Stomach (tissue), 4 donors: ENCODE results near the gene RSRC2.

Source experiments
- CTCF ChIP-seq, 7 experiments: fragments of 450-650 bp in 4 of 7; fragments of 200-600 bp in 3 of 7; sonication (generic) in 3 of 7; IDR thresholded peaks; one replicate each; pipeline ENCODE4 v1.5.1; 2016 to 2019; ENCODE audit warnings: antibody characterized with exemption in 7 of 7, control low read depth in 2 of 7, mild to moderate bottlenecking in 1 of 7
- EP300 ChIP-seq: sonication (generic); formaldehyde crosslinking; IDR thresholded peaks from one replicate; pipeline ENCODE4 v1.6.1; 2017; ENCODE audit warnings: antibody characterized with exemption
- POLR2A ChIP-seq, 4 donors: fragments of 450-650 bp; IDR thresholded peaks; one replicate each; pipeline ENCODE4 v1.6.1; 2016; ENCODE audit warnings: antibody characterized with exemption in 4 of 4, control low read depth in 2 of 4, mild to moderate bottlenecking in 1 of 4, moderate library complexity in 1 of 4
- POLR2AphosphoS5 ChIP-seq, 3 donors: sonication (generic); formaldehyde crosslinking; IDR thresholded peaks; one replicate each; pipeline ENCODE4 v1.6.1; 2016; ENCODE audit warnings: antibody characterized with exemption in 3 of 3

- TF ChIP-seq CTCF (IDR thresholded peaks at IDR 0.05) (no peak), POLR2A (IDR thresholded peaks at IDR 0.05) (no peak), EP300 (no peak), POLR2AphosphoS5 (IDR thresholded peaks at IDR 0.05) (no peak)
Observed at GRCh38 chr12:122495258-122495657, 31.5 kb downstream of the RSRC2 start.
